GM12864 (cell line): ENCODE data around the gene ADAMTS2.

ENCODE experiments used
- DNase-seq: peaks from one replicate; pipeline ENCODE4 v3.0.0-alpha.2; 2011; ENCODE audit warnings: low read depth
- H3K4me3 ChIP-seq: 2 replicates; pipeline ENCODE4 v1.5.1; 2011; ENCODE audit warnings: mild to moderate bottlenecking, low read depth, low read length, control low read depth
- CTCF ChIP-seq: IDR thresholded peaks from 2 replicates; pipeline ENCODE4 v1.5.1; 2011; ENCODE audit warnings: low read depth, mild to moderate bottlenecking, moderate library complexity, low read length, control low read depth, inconsistent platforms; ENCODE audit errors: missing control alignments

Gene ADAMTS2

DNA sequence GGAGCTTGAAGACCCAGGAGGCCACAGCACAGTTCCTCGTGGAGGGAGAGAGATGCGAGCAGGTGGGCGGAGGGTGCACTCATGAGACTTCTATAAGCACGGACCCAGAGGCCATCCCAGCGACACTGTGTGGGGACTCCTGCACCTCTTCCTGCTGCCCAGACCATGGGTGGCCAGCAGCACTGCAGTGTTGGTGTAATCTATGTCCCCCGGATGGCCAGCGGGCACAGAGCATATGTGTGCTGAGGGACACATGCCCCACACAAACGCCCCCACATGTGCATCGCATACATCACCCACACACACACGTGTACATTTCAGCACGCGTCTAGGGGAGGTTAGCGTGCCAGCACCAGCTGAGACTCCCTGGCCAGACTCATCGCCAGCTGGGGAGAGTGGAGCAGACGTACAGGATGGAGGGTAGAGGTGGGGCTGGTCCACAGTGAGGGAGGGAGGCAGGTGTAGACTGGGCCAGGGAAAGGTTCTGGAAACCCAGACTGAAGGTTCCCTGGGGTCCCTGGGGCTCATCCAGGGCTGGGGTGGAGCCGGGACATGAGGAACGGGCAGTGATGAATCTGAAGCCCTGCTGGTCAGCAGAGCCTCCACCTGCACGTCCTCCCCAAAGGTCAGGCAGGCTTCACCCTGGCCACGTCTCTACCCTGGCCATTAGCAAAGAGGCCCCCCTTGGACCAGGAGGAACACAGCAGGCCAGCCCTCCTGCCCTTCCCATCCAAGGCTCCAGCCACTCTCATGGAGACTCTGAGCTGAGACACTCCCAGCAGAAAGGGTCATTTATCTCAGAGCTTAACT lies 27.6 kb downstream of the ADAMTS2 start:
- no peak for TF ChIP-seq CTCF
- DNase-seq = no peak
- no peak overlapping the region for H3K4me3 ChIP-seq

DNA sequence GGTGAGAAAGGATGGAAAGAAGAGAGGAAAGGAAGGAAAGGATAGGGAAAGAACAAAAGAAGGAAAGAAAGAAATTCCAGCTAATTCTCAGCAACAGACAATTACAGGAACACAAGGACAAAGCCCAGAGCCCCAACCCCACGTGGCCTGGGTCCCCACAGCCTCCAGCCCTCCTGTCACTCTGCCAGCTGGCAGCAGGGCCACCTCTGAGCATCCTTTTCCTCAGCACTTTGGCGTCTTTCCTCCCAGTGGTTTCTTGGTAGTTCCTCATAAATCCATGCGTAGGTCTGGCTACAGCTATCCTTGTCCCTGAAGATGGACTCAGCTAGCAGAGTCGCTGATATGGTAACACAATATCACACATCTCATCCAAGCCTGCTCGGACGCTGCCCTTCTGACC lies 28.3 kb downstream of the ADAMTS2 start:
- no peak for DNase-seq
- no peak overlapping the region for H3K4me3 ChIP-seq
- no peak for TF ChIP-seq CTCF

- no peak for DNase-seq
- TF ChIP-seq CTCF = no peak
- H3K4me3 ChIP-seq = no peak overlapping the region
Measured at GRCh38 chr5:179316111-179316551, 29.1 kb downstream of the ADAMTS2 start.

DNA sequence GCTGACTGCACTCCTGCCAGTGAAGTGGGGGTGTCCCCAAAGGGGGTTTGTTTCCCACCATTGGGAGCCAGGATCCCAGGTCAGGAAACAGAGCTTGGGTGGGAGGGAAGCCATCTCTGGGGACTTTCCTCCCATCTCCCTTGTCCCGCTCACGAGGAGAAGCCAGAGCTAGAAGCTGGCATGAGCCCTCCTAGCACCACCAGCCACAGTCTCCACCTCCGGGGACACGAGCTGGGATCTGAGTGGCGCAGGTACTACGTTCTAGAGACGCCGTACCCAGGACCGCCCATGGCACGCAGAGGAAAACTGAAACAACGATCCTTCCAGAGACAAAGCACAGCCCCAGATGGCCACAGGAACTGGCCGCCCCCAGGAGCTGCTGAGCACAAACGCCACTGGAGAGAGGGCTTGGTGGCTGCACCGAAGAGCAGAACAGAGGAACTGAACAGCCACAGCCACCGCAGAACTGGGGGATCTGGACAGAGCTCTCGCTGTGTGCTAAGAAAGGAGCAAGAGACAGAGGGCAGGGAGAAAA lies 29.8 kb downstream of the ADAMTS2 start:
- no peak for DNase-seq
- H3K4me3 ChIP-seq = no peak overlapping the region
- no peak for TF ChIP-seq CTCF

DNA sequence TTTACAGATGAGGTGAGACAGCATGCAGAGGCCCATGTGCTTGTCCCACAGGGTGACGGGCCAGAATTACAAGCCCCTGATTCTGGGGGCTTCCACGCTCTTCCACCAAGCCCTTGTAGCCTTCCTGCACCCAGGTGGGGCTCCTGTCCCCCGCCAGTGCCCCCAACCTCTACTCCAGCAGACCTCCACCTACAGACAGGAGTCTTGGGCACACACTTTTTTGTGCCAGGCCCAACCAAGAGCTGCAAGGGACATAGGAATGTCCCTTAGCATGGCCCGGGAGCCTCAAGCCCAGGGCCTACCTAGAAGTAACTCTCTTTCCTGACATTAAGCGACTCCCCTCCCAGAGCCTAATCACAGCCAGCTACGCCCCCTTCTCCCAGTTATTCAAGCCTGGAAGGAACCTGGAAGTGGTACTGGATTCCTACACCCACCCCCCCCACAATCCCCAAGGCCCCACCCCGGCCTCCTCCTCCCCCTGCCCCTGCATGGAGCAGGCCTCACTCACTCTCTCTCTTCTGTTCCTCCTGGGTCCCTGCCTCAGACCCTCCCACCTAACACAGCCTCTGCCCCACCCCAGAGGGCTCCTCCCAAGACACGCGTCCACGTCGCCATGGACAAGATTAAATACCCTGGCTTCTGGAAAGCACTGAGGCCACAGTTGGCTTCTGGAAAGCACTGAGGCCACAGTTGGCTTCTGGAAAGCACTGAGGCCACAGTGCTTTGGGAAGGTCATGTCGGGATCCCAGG lies 30.5 kb downstream of the ADAMTS2 start:
- DNase-seq = no peak
- no peak overlapping the region for H3K4me3 ChIP-seq
- no peak for TF ChIP-seq CTCF

GRCh38 chr5:179313849-179314521 lies 31.3 kb downstream of the ADAMTS2 start:
- no peak overlapping the region for H3K4me3 ChIP-seq
- TF ChIP-seq CTCF = no peak
- DNase-seq = no peak
